GM21526 (cell line): ENCODE measurements around the gene PAPLN.

Experiments used
- ATAC-seq: cut with Tn5 transposase; IDR thresholded peaks from one replicate; pipeline ENCODE4 v1.9.1; 2021; ENCODE audit warnings: moderate library complexity; ENCODE audit not compliant: unreplicated experiment, low FRiP score

The PAPLN gene

DNA sequence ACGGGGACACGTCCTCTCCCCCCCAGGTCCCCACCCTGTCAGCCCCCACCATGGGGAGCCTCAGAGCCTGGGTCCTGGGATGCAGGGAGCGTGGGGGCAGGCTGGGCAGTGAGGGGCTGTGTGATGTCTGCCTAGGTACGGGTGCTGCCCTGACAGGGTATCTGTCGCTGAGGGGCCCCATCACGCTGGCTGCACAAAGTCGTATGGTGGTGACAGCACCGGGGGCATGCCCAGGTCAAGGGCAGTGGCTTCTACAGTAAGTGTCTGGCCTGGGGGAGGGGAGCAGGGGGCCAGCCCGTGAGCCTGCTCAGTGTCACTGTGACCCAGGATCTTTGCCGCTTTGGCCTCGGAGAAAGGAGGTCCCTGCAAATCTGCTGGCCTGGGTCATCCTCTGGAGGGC, 23.3 kb downstream of the PAPLN start:
- ATAC-seq: no peak

DNA sequence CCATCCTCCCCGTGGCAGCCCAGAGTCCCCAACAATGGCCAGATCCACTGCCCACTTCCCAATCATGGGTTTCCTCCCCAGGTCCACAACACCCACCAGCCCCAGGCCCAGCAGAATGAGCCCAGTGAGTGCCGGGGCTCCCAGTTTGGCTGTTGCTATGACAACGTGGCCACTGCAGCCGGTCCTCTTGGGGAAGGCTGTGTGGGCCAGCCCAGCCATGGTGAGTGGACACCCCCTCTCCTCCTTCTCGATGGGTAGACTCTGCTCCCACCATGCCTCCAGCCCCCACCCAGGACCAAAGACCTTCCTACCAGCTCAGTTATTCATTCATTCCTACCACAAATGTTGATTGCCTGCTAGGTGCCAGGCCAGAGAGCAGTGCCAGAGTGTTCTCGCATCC, 23.8 kb downstream of the PAPLN start:
- no peak for ATAC-seq

DNA sequence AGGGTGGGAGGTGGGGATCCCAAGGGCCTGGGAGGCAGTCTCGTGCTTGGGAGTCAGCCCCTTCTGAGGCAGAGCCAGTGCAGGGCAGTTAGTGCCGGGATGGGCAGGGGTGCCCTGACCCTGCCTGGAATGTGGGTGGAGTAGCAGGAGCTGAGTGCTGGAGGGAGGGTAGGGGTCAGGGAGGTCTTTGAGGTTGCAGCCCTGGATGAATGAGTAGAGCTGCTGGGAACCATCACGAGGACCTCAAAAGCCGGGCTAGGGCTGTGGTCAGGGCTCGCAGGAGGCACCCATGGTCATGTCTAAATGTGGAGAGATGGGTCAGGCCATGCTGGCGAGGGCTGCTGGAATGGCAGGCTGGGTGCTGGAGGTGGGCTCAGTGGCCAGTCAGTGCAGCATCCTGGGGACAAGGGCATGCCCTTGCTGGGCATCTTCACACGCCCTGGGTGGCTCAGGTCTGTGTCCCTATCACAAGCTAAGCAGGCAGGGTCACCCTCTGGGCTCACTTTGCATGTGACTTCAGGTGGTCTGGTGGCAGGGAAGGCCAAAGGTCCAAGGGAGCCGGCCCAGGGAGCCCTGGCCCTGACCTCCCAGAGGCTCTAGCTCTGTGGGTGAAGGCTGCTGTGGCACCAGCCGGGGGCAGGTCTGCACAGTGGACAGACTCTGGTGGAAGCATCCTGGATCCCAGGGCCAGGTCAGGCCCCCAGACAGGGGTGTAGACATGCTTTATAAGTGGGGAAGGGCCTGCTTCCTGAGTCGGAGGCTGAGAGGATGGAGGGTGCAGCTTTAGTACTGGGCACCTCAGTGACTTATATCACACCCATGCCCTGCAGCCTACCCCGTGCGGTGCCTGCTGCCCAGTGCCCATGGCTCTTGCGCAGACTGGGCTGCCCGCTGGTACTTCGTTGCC, 24.5 kb downstream of the PAPLN start:
- ATAC-seq: no peak

DNA sequence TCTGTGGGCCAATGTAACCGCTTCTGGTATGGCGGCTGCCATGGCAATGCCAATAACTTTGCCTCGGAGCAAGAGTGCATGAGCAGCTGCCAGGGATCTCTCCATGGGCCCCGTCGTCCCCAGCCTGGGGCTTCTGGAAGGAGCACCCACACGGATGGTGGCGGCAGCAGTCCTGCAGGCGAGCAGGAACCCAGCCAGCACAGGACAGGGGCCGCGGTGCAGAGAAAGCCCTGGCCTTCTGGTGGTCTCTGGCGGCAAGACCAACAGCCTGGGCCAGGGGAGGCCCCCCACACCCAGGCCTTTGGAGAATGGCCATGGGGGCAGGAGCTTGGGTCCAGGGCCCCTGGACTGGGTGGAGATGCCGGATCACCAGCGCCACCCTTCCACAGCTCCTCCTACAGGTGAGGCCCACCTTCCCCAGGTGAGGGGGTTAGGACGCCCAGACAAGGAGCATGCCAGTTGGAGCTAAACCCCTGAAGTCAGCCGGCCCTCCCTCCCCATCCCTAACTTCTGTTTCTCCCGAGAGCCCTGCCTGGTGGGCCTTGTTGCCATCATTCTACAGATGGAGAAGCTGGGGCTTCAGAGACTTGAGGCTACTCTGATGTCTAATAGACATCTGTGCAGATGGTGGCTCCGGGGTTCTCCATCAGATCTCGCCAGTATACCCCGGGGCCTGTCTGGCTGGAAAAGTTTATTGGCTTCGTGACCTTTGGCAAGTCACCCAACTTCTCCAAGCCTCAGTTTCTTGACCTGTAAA, 25.3 kb downstream of the PAPLN start:
- no peak for ATAC-seq

DNA sequence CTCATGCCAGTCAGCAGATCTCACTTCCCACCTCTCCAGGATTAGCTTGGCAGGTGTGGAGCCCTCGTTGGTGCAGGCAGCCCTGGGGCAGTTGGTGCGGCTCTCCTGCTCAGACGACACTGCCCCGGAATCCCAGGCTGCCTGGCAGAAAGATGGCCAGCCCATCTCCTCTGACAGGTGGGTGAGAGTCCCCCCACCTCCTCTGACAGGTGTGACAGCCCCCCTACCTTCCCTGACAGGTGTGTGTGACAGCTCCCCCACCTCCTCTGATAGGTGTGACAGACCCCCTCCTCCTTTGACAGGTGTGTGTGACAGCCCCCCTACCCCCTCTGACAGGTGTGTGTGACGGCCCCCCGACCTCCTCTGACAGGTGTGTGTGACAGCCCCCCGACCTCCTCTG, 26.3 kb downstream of the PAPLN start:
- ATAC-seq: no peak

DNA sequence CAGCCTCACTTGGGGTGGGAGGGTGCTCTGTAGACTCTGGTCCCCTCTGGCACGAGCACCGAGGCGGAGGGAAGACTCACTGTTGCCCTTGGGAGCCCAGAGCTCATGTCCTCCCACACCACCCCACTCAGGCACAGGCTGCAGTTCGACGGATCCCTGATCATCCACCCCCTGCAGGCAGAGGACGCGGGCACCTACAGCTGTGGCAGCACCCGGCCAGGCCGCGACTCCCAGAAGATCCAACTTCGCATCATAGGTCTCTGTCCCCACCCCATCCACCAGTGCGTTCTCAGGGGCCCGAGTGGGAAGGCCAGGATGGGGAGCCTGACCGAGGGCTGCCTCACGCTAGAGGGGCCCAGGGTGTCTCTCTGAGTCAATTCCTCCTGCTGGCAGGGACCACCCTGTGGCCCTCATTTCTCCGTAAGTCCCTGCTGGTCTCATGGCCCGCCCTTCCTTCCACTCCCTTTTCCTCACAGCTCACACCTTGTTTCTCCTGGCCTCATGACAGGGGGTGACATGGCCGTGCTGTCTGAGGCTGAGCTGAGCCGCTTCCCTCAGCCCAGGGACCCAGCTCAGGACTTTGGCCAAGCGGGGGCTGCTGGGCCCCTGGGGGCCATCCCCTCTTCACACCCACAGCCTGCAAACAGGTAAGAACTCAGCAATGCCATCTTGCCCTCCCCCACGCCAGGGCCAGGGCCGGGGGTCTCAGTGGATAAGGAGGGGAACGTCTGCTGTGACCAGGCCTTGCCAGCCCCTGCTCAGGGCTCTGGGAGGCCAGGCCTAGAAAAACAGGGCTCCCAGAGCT, 27.0 kb downstream of the PAPLN start:
- ATAC-seq: no peak

DNA sequence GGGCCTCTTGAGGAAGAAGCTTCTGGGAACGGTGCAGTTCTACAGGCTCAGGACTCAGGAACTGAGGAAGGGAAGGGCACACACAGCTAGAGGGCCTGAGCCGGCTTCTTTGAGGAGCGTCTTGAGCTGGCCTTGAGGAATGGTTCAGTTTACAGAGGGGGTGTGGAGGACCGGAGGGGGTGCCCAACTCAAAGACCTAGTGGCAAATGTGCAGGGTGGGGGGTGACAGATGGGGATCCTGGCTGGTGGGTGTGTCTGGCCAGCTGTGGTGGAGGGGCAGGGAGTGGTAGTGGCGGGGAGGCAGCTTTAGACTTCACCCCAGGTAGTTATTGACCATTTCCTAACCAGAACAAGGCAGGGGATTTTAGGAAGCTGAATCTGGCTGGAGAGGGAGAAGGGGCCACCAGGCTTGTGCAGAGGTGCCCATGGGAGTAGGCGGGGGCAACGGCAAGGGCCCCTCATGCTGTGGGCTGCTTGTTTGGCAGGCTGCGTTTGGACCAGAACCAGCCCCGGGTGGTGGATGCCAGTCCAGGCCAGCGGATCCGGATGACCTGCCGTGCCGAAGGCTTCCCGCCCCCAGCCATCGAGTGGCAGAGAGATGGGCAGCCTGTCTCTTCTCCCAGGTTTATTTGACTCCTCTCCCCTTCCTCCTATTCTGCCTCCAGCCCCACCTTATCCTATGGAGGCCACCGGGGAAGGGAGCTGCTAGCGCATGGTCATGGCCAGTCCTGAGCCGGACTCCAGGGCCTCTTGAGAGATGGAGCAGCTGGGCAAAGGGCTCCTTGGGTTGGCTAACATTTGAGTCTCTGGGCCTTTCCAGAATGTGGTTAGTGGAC, 27.8 kb downstream of the PAPLN start:
- no peak for ATAC-seq

DNA sequence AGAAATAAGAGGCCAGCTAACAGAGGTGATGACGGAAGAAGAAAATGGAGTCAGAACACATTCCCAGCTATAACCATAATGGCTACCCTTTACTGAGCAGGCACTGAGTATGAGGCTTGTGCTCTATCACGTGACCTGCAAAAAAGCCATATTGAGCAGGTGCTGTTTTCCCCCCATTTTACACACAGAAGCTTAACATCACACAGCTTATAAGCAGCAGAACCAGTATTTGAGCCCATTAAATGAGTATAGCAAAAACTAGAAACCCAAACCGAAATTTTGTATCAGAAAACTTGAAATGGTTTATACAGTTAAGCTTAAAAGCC, 28.4 kb downstream of the PAPLN start:
- no peak for ATAC-seq

DNA sequence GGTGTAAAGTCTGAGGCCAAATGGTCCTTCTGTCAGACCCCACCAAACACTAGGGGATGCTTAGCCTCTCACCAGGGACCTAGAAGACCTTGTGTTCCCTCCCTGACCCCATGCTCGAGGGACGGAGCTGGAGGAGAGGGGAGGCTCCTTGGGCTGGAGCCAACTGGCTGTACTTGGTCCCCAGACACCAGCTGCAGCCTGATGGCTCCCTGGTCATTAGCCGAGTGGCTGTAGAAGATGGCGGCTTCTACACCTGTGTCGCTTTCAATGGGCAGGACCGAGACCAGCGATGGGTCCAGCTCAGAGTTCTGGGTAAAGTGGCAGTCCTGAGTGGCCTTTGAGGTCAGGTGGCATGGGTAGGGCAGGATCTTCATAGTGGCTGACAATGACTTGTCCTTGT, 29.0 kb downstream of the PAPLN start:
- ATAC-seq: no peak

DNA sequence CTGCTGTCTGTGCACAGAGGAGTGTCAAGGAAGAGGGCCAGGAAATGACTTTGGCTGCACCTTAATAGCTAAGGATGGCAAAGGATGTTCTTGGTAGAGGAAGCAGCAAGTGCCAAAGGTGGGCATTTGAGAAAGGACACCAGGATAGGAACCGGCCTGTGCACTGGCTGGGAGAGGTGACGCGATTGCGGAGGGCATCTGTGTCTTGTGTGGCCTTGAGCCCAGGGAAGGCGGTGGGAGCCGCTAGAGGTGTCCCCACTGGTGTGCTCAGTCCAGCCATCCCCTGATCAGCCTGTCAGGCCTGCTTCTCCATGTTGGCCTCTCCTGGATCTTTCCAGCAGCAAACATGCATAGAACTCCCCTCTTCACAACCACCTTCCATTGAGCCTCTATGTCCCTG, 30.2 kb downstream of the PAPLN start:
- ATAC-seq: no peak

DNA sequence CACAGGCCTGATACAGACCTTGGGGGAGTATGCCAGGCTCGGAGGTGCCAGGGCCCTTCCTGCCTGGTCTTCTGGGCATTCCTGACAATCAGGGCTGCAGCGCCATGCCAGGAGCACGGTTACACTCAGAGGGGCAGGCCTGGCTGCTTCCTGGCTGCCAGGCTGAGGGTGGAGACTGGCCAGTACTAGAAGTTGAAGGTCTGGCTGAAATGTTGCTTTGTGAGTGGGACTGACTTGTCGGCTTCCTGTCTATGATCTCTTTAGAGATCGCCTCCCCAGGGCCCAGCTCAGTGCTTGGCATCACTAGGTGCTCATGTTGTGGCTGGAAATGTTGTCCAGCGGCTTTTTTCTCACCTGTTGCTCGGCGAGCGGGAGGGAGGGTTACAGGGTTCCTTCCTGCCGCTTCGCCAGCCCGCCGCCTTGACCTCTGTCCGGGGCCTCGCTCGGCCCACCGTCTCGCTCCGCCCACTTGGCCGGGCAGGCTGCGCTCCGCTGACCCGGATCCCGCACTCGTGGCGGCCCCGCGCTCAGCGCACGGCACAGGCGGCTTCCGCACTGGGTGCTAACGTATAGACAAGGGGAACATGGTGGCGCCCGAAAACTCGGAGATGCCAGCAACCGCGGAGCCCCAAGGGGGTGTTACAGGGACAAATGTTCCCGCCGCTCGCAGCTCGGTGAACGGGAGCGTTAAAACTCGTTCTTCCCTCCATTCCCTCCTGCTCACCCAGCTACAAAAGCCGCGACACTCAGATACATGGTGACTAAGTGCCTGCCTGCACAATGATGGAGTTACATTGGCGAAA, 32.6 kb downstream of the PAPLN start:
- ATAC-seq: peak; percentile 46

DNA sequence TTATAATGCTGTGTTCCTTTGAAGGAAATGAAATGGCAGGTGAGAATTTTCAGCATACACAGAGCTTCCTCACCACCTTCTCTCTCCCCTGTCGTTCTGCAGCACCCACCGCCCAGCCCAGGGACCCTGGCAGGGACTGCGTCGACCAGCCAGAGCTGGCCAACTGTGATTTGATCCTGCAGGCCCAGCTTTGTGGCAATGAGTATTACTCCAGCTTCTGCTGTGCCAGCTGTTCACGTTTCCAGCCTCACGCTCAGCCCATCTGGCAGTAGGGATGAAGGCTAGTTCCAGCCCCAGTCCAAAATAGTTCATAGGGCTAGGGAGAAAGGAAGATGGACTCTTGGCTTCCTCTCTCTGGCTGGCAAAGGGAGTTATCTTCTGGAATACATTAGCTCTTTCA, 35.1 kb downstream of the PAPLN start:
- no peak for ATAC-seq

DNA sequence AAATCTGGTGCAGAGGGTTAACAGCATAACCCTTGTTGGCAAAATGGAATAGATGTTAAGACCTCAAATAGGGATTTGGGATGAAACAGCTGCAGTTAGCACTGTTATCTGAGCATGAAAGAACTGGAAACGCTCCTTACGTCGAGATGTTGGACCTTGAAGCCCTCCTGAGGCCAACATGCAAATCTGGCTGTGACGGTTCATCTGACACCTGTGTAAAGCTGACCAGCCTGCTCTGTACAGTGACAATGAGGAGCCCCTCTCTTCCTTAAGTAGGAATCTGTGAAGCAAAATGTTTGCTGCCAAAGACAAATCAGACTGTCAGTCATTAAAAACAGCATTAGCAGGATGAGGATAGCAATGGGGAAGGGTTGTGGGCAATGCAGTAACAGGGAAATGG, 36.5 kb downstream of the PAPLN start:
- no peak for ATAC-seq

DNA sequence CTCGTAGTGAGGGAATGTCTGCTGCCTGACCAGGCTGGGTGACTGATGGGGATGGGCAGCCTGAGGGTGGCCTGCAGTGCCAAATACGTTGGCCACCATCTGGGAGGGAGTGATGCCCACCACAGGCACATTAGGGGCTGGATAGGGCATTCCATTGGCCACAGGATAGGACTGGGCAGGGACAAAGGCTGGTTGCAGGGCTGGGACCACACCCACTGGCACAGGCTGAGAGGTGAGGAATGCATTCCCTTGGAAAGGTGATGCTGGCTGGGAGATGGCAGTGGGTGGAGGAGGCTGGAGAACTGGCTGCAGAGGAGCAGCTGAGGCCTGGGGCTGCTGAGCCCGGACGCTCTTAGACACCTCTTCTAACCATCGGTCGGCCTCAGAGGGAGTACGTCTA, 39.5 kb downstream of the PAPLN start:
- no peak for ATAC-seq

DNA sequence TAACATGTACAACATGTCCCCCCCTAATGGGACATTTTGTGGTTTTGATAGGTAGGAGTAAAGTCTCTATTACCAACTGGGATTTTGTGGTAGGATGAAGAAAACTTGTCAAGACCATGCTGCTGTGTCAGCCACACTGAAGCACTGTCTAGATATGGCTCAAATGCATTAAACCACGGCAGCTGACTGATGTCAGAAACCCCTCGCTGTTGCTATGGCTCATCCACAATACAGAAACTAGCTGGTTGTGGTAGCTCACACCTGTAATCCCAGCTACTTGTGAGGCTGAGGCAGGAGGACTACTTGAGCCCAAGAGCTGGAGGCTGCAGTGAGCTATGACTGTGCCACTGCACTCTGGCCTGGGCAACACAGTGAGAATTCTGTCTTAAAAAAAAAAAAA, 40.1 kb downstream of the PAPLN start:
- ATAC-seq: no peak

DNA sequence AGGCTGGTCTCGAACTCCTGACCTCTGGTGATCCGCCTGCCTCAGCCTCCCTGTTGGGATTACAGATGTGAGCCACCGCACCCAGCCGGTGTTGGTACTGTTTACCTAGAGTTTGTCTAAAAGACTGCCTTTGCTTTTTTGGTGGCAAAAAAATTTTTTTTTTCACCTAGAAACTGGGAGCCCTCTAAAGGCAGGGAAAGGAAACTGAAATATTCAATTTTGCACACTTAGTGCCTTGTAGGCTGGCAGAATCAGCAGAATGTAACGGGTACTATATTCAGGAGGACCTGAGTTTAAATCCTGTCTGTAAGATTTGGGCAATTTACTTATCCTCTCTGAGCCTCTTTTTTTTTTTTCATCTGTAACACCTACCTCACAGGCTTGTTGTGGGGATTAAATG, 43.6 kb downstream of the PAPLN start:
- ATAC-seq: no peak

DNA sequence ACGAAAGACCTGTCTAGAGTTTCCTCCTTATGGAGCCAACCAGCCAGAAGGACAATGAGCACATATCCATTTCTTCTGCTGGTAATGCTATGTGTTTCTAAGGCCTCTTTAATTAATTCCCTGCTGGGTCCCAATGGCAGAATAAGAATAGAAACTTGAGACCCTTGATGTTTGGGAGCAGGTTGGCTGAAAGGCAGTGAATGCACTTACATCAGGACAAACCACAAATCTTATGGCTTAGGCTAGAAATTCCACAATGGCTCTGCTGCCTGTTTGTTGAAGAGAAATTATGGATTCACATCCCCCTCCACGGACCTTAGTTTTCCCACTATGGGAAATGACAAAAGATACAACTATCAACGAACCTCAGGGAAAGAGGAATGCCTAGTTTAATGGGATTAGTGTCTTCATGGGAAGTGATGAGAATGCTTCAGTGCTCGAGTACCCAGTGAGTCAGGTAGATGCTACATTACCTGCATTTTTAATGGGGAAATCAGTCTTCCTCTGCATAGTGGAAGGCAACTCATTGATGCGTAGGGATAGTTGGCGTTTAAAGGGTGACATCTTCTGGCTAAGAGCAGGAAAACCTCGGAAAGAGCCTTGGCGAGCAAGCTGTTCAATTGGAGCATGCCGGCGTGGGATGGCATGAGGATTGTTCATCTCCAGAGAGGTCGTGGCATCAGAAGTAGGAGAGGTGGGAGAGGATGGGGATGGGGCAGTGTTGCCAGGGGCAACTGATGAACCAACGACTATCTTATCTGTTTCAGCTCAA, 46.5 kb downstream of the PAPLN start:
- ATAC-seq: no peak

DNA sequence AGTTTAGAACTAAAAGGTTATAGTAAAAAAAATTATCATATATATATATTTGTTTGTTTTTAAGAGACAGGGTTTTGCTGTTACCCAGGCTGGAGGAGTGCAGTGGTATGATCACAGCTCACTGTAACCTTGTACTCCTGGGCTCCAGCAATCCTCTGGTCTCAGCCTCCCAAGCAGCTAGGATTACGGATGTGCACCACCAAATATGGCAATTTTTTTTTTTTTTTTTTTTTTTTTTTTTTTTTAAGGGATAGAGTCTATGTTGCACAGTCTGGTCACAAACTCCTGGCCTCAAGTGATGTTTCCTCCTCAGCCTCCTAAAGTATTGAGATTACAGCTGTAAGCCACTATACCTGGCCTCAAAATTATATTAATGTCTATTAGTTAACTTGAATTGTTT, 48.7 kb downstream of the PAPLN start:
- ATAC-seq: no peak

DNA sequence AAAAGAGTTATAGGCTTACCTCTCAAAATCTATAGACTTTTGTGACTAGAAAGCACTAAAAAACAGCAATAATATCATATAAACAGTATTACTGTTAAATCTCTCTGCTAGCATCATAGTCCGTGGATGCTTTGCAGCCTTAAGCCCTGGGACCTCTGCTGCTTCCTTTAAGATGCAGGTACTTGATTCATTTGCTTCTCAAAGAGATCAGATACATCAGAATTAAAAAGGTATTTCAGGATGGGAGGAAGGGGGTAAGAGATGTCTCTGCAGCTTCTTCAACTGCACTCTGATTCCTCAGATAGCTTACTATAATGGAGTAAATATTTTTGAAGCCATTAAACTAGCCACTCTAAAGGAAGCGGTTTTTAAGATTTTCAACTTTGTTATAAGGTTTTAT, 49.3 kb downstream of the PAPLN start:
- ATAC-seq: no peak
